ENCODE measurements around the gene KCNQ1OT1. TPM values are rescaled to one million over a fixed set of nuclear protein-coding genes. Genes with fewer than 3 reads are reported as not detected.

Gene KCNQ1OT1
- total and polyA plus RNA-seq, 2 experiments from 2014 or later: 2.3 to 8.8 TPM

DNA sequence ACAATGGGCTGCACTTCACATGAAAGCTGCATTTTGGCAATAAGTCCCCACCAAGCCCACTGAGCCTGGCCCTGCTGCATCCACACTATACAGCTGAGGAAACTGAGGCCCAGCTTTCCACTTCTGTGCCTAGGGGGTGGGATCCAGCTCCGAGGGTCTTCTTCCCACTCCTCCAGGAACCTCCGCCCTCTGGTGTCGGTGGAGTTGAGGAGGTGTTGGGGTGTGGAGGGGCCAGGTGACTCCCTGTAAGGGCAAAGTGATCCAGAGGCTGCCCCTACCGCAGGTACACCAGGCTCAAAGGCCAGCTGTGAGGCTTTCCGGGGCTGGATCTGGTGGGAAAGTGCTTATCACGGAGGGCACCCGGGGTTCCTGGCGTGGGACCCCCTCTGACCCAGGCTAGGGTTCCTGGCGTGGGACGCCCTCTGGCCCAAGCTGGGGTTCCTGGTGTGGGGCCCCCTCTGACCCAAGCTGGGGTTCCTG, 130.0 kb downstream of the KCNQ1OT1 start:
- H3K4me1 ChIP-seq (ENCODE audit: low read depth): peaks cover 6% of the 10 kb centered on the region
- no peaks in the 10 kb centered on the region for H3K27me3 ChIP-seq
- no peak overlapping the region for H3K4me3 ChIP-seq
- no peak overlapping the region for H3K27ac ChIP-seq
- H3K9me3 ChIP-seq (ENCODE audit: low read depth): no peaks in the 10 kb centered on the region
- no peak for DNase-seq (ENCODE audit: low read depth in 1 of 2, low spot score in 1 of 2)
- TF ChIP-seq CTCF (IDR thresholded peaks at IDR 0.05; ENCODE audit: low read depth, low read length): no peak
- H3K36me3 ChIP-seq: no peaks in the 10 kb centered on the region

- no peaks in the 10 kb centered on the region for H3K27me3 ChIP-seq
- no peaks in the 10 kb centered on the region for H3K36me3 ChIP-seq
- H3K4me1 ChIP-seq (ENCODE audit: low read depth): peaks cover 6% of the 10 kb centered on the region
- no peak for TF ChIP-seq CTCF (IDR thresholded peaks at IDR 0.05; ENCODE audit: low read depth, low read length)
- no peak overlapping the region for H3K27ac ChIP-seq
- DNase-seq (ENCODE audit: low read depth in 1 of 2, low spot score in 1 of 2): no peak
- no peak overlapping the region for H3K4me3 ChIP-seq
- no peaks in the 10 kb centered on the region for H3K9me3 ChIP-seq (ENCODE audit: low read depth)
Measured at GRCh38 chr11:2569321-2569721, 130.5 kb downstream of the KCNQ1OT1 start.

- DNase-seq (ENCODE audit: low read depth in 1 of 2, low spot score in 1 of 2): no peak
- Histone ChIP-seq H3K9me3 (ENCODE audit: low read depth) (no peaks in the 10 kb centered on the region), H3K27ac (no peak overlapping the region), H3K4me1 (ENCODE audit: low read depth) (peaks cover 6% of the 10 kb centered on the region), H3K4me3 (no peak overlapping the region), H3K27me3 (no peaks in the 10 kb centered on the region), H3K36me3 (no peaks in the 10 kb centered on the region)
- TF ChIP-seq CTCF (IDR thresholded peaks at IDR 0.05; ENCODE audit: low read depth, low read length): no peak
Measured at GRCh38 chr11:2567026-2567671, 132.6 kb downstream of the KCNQ1OT1 start.

DNA sequence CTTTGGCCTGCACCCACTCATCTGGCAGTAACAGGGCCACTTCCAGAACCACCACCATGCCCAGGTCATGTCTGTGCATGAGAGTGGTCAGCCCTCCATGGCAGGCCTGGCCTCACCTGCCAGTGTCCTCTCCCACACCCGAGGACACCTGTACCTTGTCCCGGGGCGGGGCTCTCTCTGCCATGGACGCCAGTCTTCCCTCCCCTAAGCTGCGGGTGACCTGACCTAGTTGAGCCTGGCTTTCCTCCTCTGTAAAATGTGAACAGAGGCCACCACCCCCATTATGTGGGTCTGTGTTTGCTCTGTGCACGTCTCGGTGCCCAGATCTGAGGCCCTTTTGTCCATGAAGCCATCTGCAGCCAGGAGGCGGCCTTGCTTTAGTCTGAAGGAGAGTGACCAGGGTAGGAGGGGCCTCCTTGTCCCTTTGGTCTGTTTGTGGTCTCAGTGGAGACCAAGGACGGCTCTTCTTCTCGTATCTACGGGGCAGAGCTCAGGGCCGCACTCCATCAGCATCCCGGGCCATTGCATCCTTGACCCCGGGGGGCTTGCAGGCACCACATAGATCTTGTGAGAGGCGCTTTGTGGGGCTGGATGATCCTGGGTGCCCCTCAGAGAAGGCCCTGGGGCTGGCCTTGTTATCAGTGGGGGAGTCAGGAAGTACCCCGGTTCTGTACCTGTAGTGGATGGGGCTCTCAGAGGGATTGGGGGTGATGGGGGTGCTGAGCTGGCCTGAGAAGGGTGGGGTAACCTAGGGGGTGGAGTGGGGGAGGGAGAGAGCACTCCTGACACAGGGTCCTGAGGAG, 133.4 kb downstream of the KCNQ1OT1 start:
- peaks cover 6% of the 10 kb centered on the region for H3K4me1 ChIP-seq (ENCODE audit: low read depth)
- TF ChIP-seq CTCF (IDR thresholded peaks at IDR 0.05; ENCODE audit: low read depth, low read length): no peak
- peak; percentile 10 to 22 for DNase-seq (ENCODE audit: low read depth in 1 of 2, low spot score in 1 of 2)
- no peak overlapping the region for H3K27ac ChIP-seq
- H3K4me3 ChIP-seq: no peak overlapping the region
- no peaks in the 10 kb centered on the region for H3K36me3 ChIP-seq
- no peaks in the 10 kb centered on the region for H3K9me3 ChIP-seq (ENCODE audit: low read depth)
- no peaks in the 10 kb centered on the region for H3K27me3 ChIP-seq

GRCh38 chr11:2565447-2566222, 134.2 kb downstream of the KCNQ1OT1 start:
- Histone ChIP-seq H3K36me3 (no peaks in the 10 kb centered on the region), H3K27ac (no peak overlapping the region), H3K27me3 (no peaks in the 10 kb centered on the region), H3K4me3 (no peak overlapping the region), H3K4me1 (ENCODE audit: low read depth) (peaks cover 6% of the 10 kb centered on the region), H3K9me3 (ENCODE audit: low read depth) (no peaks in the 10 kb centered on the region)
- TF ChIP-seq CTCF (IDR thresholded peaks at IDR 0.05; ENCODE audit: low read depth, low read length): no peak
- no peak for DNase-seq (ENCODE audit: low read depth in 1 of 2, low spot score in 1 of 2)

All from cardiac muscle cell (in vitro differentiated cells and primary cell).